GM12878 (cell line): ENCODE results near the gene DNAH11. TPM values are rescaled to one million over a fixed set of nuclear protein-coding genes. Genes with fewer than 3 reads are reported as not detected.

ENCODE experiments used
- ATAC-seq: fragments of 200-7000 bp; cut with Tn5 transposase; 3 replicates; pipeline ENCODE4 v1.9.1; 2020; ENCODE audit warnings: mild to moderate bottlenecking, moderate library complexity
- BruUV-seq: library from RNA; stranded (reverse); fragments of 400-500 nt; replicated peaks from 2 replicates; lab custom pipeline; 2021; lab: Mats Ljungman, UMichigan
- CTCF ChIA-PET: fragments of 300-600 bp; sonication (Branson Sonifier 250); formaldehyde crosslinking; extraction: SDS; loops from one replicate; lab custom pipeline; 2021; ENCODE audit warnings: inconsistent platforms; lab: Yijun Ruan, JAX
- POLR2A ChIA-PET: fragments of 350-600 bp; formaldehyde crosslinking; extraction: SDS; loops from one replicate; lab custom pipeline; 2021; ENCODE audit warnings: inconsistent platforms; lab: Charles Lee
- RAD21 ChIA-PET: fragments of 300-600 bp; sonication (Branson Sonifier 250); formaldehyde crosslinking; loops from one replicate; lab custom pipeline; 2023; ENCODE audit warnings: antibody characterized with exemption; ENCODE audit not compliant: unreplicated experiment; lab: Charles Lee
- SMC1A ChIA-PET: fragments of 300-600 bp; sonication (Branson Sonifier 250); formaldehyde crosslinking; loops from one replicate; lab custom pipeline; 2023; ENCODE audit not compliant: unreplicated experiment, uncharacterized antibody; lab: Charles Lee
- DNase-seq: peaks from one replicate; pipeline ENCODE4 v3.0.0-alpha.2; 2011; ENCODE audit warnings: low read depth, low spot score
- FAIRE-seq: peaks from 3 replicates; lab custom pipeline; 2011; peaks lifted over from hg19 to GRCh38; lab: Jason Lieb, UNC
- H2AFZ ChIP-seq: 2 replicates; pipeline ENCODE4 v1.6.0; 2011; ENCODE audit warnings: low read depth, low read length, control low read depth; ENCODE audit not compliant: control insufficient read depth
- H3K27ac ChIP-seq: 2 replicates; pipeline ENCODE4 v1.5.1; 2011; ENCODE audit warnings: control low read depth; ENCODE audit not compliant: control insufficient read depth, insufficient read depth
- H3K27me3 ChIP-seq, 2 experiments: replicated peaks in 1 of 2; 2 replicates each; pipeline versions ENCODE4 v1.6.0 to v1.6.1; 2011; ENCODE audit warnings: low read length in 1 of 2; ENCODE audit not compliant: control insufficient read depth in 2 of 2, insufficient read depth in 2 of 2
- H3K36me3 ChIP-seq, 2 experiments: 2 replicates each; pipeline ENCODE4 v1.5.1; 2011; ENCODE audit warnings: low read length in 1 of 2; ENCODE audit not compliant: control insufficient read depth in 2 of 2, insufficient read depth in 2 of 2
- H3K4me1 ChIP-seq: 2 replicates; pipeline ENCODE4 v1.6.1; 2011; ENCODE audit warnings: mild to moderate bottlenecking, low read length, moderate library complexity, mixed read lengths; ENCODE audit not compliant: control insufficient read depth, insufficient read depth
- H3K4me2 ChIP-seq: 2 replicates; pipeline ENCODE4 v1.6.0; 2011; ENCODE audit warnings: control low read depth; ENCODE audit not compliant: control insufficient read depth, insufficient read depth
- H3K4me3 ChIP-seq: fragments of 200-600 bp; sonication (generic); 2 replicates; pipeline ENCODE4 v1.5.1; 2016
- H3K79me2 ChIP-seq: 2 replicates; pipeline ENCODE4 v1.6.0; 2011; ENCODE audit warnings: low read length; ENCODE audit not compliant: control insufficient read depth, insufficient read depth
- H3K9ac ChIP-seq: 2 replicates; pipeline ENCODE4 v1.8.0; 2011; ENCODE audit warnings: low read length, control low read depth, mixed read lengths; ENCODE audit not compliant: control insufficient read depth, insufficient read depth
- H3K9me3 ChIP-seq: replicated peaks from 3 replicates; pipeline ENCODE4 v1.5.1; 2011; ENCODE audit warnings: mild to moderate bottlenecking, low read length; ENCODE audit not compliant: control insufficient read depth, insufficient read depth
- H4K20me1 ChIP-seq: 2 replicates; pipeline ENCODE4 v1.6.0; 2011; ENCODE audit not compliant: control insufficient read depth, insufficient read depth
- CHD4 ChIP-seq: fragments of 200-600 bp; sonication (generic); IDR thresholded peaks from 2 replicates; pipeline ENCODE4 v1.6.1; 2016; ENCODE audit warnings: mild to moderate bottlenecking
- E4F1 ChIP-seq: fragments of 450-650 bp; IDR thresholded peaks from 2 replicates; pipeline ENCODE4 v1.6.1; 2018; ENCODE audit warnings: borderline replicate concordance, mild to moderate bottlenecking; ENCODE audit not compliant: partially characterized antibody
- HDAC2 ChIP-seq: fragments of 200-600 bp; sonication (generic); IDR thresholded peaks from 2 replicates; pipeline ENCODE4 v1.6.1; 2017
- IKZF2 ChIP-seq, 2 experiments: fragments of 450-650 bp; IDR thresholded peaks; 2 replicates each; pipeline ENCODE4 v1.6.1; 2017; ENCODE audit warnings: mild to moderate bottlenecking in 2 of 2, moderate library complexity in 2 of 2
- MTA2 ChIP-seq: fragments of 450-650 bp; IDR thresholded peaks from 2 replicates; pipeline ENCODE4 v1.6.1; 2016; ENCODE audit warnings: low read depth, mild to moderate bottlenecking, moderate library complexity
- NFXL1 ChIP-seq: fragments of 450-650 bp; IDR thresholded peaks from 2 replicates; pipeline ENCODE4 v1.6.1; 2017; ENCODE audit warnings: antibody characterized with exemption, mild to moderate bottlenecking, borderline replicate concordance
- NR2C2 ChIP-seq: IDR thresholded peaks from 2 replicates; pipeline ENCODE4 v1.6.1; 2011; ENCODE audit warnings: borderline replicate concordance, low read depth; ENCODE audit not compliant: control insufficient read depth, insufficient read length
- RB1 ChIP-seq: fragments of 450-650 bp; formaldehyde crosslinking; IDR thresholded peaks from 2 replicates; pipeline ENCODE4 v1.6.1; 2017; ENCODE audit warnings: mild to moderate bottlenecking, borderline replicate concordance
- SIN3A ChIP-seq: IDR thresholded peaks from 2 replicates; pipeline ENCODE4 v1.6.1; 2012; ENCODE audit warnings: low read depth, low read length, improper control_type of control experiment
- SMAD1 ChIP-seq: fragments of 450-650 bp; IDR thresholded peaks from 2 replicates; pipeline ENCODE4 v1.6.1; 2018; ENCODE audit warnings: mild to moderate bottlenecking, low read depth; ENCODE audit not compliant: partially characterized antibody
- STAT3 ChIP-seq: IDR thresholded peaks from 2 replicates; pipeline ENCODE4 v1.6.1; 2011; ENCODE audit warnings: low read depth, low read length, improper control_type of control experiment
- YY1 ChIP-seq: IDR thresholded peaks from 2 replicates; pipeline ENCODE4 v1.6.1; 2011; ENCODE audit warnings: low read depth, mild to moderate bottlenecking, low read length
- ZBTB33 ChIP-seq: fragments of 450-650 bp; IDR thresholded peaks from 2 replicates; pipeline ENCODE4 v1.6.1; 2017; ENCODE audit warnings: mild to moderate bottlenecking
- ZNF24 ChIP-seq: fragments of 450-650 bp; IDR thresholded peaks from 2 replicates; pipeline ENCODE4 v1.6.1; 2017; ENCODE audit warnings: antibody characterized with exemption, mild to moderate bottlenecking
- ZNF622 ChIP-seq: fragments of 450-650 bp; IDR thresholded peaks from 2 replicates; pipeline ENCODE4 v1.6.1; 2017; ENCODE audit warnings: mild to moderate bottlenecking, inconsistent platforms
- WGBS: methylation state at CpG from one replicate; pipeline ENCODE4 v1.1.6; 2016; ENCODE audit warnings: low lambda C conversion rate; ENCODE audit not compliant: insufficient replicate concordance, insufficient coverage; ENCODE audit errors: missing lambda C conversion rate; 5-methylcytosine and 5-hydroxymethylcytosine counted together
- in situ Hi-C: fragments of 300-500 bp; cut with MboI; formaldehyde crosslinking; loops from 9 replicates; pipeline ENCODE4 v1.14.3; 2018; ENCODE audit warnings: mixed read lengths
- intact Hi-C: fragments of 100-400 bp; cut with micrococcal nuclease; formaldehyde crosslinking; loops from one replicate; pipeline ENCODE4 v1.14.2; 2022; ENCODE audit not compliant: unreplicated experiment
- polyA plus RNA-seq, 11 experiments: library from polyadenylated mRNA; depleted of rRNA in 4 of 11; unstranded in 6 of 11; stranded (reverse) in 5 of 11; fragments of >200 nt; fragmentation: Nextera tagmentation in 4 of 11; fragmentation: Illumina TruSeq in 1 of 11; extraction: Ambion mirVana in 4 of 11; extraction: Trizol in 1 of 11; gene quantifications; 1 replicate in 1 of 11; 2 replicates in 10 of 11; pipeline versions ENCODE4 v1.2.1 to v1.2.3, GENCODE V29; 2011 to 2016; ENCODE audit warnings: inconsistent platforms in 2 of 11, missing spikeins in 2 of 11, low read depth in 1 of 11
- total RNA-seq, 4 experiments: library from RNA; depleted of rRNA in 3 of 4; stranded (reverse); fragments of >200 nt in 3 of 4; fragmentation: Illumina TruSeq in 1 of 4; extraction: Trizol in 1 of 4; gene quantifications; 2 replicates each; pipeline versions ENCODE4 v1.2.1 to v1.2.3, GENCODE V29; 2013 to 2021
- TF ChIP-seq, protein P1 (sequence below): fragments of 150-350 bp; IDR thresholded peaks from 2 replicates; pipeline ENCODE4 v1.6.1; 2014; ENCODE audit warnings: mild to moderate bottlenecking, low read depth, low read length

The DNAH11 gene
- total and polyA plus RNA-seq, 10 of the 15 experiments (the other 5 are each of a cell fraction or from before 2014, with no cell fraction given), result 0.03 to 0.56 (median 0.10) TPM

GRCh38 chr7:21620054-21620453, 77.2 kb downstream of the DNAH11 start:
- Histone ChIP-seq H3K4me2 (no peak overlapping the region), H3K79me2 (no peaks in the 10 kb centered on the region), H3K4me1 (no peaks in the 10 kb centered on the region), H3K27me3 (no peaks in the 10 kb centered on the region), H3K9me3 (no peaks in the 10 kb centered on the region), H3K9ac (no peak overlapping the region), H4K20me1 (no peaks in the 10 kb centered on the region), H3K4me3 (no peak overlapping the region), H3K36me3 (no peaks in the 10 kb centered on the region), H2AFZ (no peak overlapping the region), H3K27ac (no peak overlapping the region)
- in situ Hi-C loops (no loop called here), intact Hi-C loops (no loop called here)
- no peak for ATAC-seq
- no TSS peak for BruUV-seq
- RAD21 ChIA-PET, result no interaction called here
- SMC1A ChIA-PET, result no interaction called here
- CTCF ChIA-PET, result no interaction called here
- TF ChIP-seq SMAD1, result no peak
- no peak for TF ChIP-seq IKZF2 (IDR thresholded peaks at IDR 0.05)
- no peak for TF ChIP-seq YY1
- TF ChIP-seq STAT3, result no peak
- no peak for TF ChIP-seq HDAC2
- TF ChIP-seq CHD4, result no peak
- TF ChIP-seq E4F1, result no peak
- TF ChIP-seq ZNF622, result no peak
- no peak for TF ChIP-seq NR2C2
- no peak for TF ChIP-seq SIN3A
- TF ChIP-seq RB1, result no peak
- no peak for TF ChIP-seq ZNF24
- no peak for TF ChIP-seq MTA2
- TF ChIP-seq, protein P1, sequence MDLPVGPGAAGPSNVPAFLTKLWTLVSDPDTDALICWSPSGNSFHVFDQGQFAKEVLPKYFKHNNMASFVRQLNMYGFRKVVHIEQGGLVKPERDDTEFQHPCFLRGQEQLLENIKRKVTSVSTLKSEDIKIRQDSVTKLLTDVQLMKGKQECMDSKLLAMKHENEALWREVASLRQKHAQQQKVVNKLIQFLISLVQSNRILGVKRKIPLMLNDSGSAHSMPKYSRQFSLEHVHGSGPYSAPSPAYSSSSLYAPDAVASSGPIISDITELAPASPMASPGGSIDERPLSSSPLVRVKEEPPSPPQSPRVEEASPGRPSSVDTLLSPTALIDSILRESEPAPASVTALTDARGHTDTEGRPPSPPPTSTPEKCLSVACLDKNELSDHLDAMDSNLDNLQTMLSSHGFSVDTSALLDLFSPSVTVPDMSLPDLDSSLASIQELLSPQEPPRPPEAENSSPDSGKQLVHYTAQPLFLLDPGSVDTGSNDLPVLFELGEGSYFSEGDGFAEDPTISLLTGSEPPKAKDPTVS, result no peak
- no peak for TF ChIP-seq ZBTB33
- TF ChIP-seq NFXL1, result no peak
- FAIRE-seq, result no peak
- POLR2A ChIA-PET, result no interaction called here
- WGBS, result 94% methylated on average over 2 of the region's 2 CpGs
- no peak for DNase-seq
